NT2/D1 (cell line): ENCODE results near the gene CFAP65.

ENCODE experiments used
- YY1 ChIP-seq: IDR thresholded peaks from 2 replicates; pipeline ENCODE4 v1.6.1; 2011; ENCODE audit not compliant: insufficient read length, insufficient read depth
- ZNF274 ChIP-seq: IDR thresholded peaks from 2 replicates; pipeline ENCODE4 v1.6.1; 2011; ENCODE audit warnings: mild to moderate bottlenecking, low read depth, low read length

DNA sequence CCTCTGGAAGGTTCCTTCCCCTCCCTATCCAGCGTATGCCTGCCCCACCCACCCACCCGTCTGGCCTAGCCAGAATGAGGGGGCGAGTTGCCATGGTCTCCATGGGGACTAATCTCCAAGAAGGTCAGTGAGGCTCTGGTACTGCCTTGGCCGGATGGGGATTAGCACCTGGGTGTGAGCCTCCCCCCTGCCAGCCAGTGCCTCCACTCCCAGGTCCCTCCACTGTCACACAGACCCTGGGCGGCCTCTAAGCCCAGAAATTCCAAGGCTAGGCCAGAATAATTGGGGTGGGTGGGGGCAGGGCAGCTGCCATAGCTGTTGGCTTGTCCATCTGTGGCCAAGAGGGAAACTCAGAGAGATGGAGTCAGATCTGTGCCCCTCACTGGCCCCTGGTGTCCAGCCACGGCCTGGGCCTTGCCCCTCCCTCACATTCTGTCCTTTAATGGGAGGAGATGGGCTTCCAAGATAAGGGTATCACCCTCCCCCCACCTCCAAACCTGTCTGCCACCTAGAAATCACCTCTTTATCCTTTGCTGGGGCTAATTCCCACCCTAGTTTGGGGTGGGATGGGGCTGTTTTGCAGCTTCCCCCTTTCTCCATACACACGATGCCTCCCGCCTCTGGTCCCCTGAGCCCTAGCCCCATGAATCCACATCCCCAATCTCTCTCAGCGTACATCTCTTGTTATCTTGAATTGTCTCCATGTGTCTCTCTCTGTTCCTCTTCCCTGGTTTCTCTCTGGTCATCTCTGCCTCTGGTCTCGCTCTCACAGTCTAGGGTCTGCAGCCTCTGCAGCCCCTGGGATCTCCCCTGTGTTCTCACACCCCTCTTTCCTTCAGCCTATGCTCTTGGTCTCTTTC lies 42.1 kb downstream of the CFAP65 start:
- TF ChIP-seq YY1 (no peak), ZNF274 (no peak)
